SK-N-MC (cell line): ENCODE data around the gene SEMA6D.

ENCODE experiments used
- EZH2 ChIP-seq: fragments of 200-600 bp; sonication (generic); IDR thresholded peaks from one replicate; pipeline ENCODE4 v1.6.1; 2017; ENCODE audit warnings: antibody characterized with exemption
- FOXP2 ChIP-seq: optimal IDR thresholded peaks from 2 replicates; pipeline ENCODE3; 2011; ENCODE audit warnings: mild to moderate bottlenecking, moderate library complexity; ENCODE audit not compliant: insufficient read depth; ENCODE audit errors: extremely low read length, control extremely low read depth
- POLR2AphosphoS5 ChIP-seq: IDR thresholded peaks from 2 replicates; pipeline ENCODE4 v1.6.1; 2012; ENCODE audit warnings: mild to moderate bottlenecking, low read depth, low read length, borderline replicate concordance

DNA sequence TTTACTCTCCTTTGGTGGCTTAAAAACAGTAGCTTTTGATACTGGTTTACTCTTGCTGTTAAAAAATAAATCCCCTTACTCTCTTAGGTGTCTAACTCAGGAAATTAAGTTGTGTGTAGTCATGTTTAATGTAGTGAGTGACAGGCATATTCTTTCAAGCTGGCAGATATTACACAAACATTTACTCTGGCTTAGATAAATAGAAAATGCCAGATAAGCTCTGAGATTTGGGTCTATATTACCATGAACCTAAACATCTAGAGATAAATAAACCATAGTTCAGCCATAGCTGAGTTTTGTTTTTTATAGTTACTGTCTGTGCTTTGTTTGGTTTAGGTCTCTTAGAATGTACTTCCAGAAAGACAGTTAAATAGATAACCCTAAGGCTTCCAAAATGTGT is 2.4 kb downstream of the SEMA6D start:
- TF ChIP-seq POLR2AphosphoS5 (no peak), EZH2 (no peak), FOXP2 (no peak)
